HG03103 (cell line): ENCODE measurements around the gene SPTLC3.

Experiments used
- ATAC-seq: cut with Tn5 transposase; IDR thresholded peaks from one replicate; pipeline ENCODE4 v1.9.1; 2021; ENCODE audit warnings: low read depth; ENCODE audit not compliant: unreplicated experiment

SPTLC3 gene

GRCh38 chr20:13173201-13173600 is 164.4 kb downstream of the SPTLC3 start:
- no peak for ATAC-seq

- peak; percentile 88 for ATAC-seq
Measured at GRCh38 chr20:13174402-13174801, 165.6 kb downstream of the SPTLC3 start.

GRCh38 chr20:13180986-13181889 is 172.5 kb downstream of the SPTLC3 start:
- ATAC-seq, result no peak

GRCh38 chr20:13183005-13183404 is 174.2 kb downstream of the SPTLC3 start:
- ATAC-seq, result no peak

GRCh38 chr20:13186043-13186774 is 177.4 kb downstream of the SPTLC3 start:
- no peak for ATAC-seq

- no peak for ATAC-seq
Measured at GRCh38 chr20:13187899-13188298, 179.1 kb downstream of the SPTLC3 start.

GRCh38 chr20:13199279-13199678 is 190.5 kb downstream of the SPTLC3 start:
- no peak for ATAC-seq

DNA sequence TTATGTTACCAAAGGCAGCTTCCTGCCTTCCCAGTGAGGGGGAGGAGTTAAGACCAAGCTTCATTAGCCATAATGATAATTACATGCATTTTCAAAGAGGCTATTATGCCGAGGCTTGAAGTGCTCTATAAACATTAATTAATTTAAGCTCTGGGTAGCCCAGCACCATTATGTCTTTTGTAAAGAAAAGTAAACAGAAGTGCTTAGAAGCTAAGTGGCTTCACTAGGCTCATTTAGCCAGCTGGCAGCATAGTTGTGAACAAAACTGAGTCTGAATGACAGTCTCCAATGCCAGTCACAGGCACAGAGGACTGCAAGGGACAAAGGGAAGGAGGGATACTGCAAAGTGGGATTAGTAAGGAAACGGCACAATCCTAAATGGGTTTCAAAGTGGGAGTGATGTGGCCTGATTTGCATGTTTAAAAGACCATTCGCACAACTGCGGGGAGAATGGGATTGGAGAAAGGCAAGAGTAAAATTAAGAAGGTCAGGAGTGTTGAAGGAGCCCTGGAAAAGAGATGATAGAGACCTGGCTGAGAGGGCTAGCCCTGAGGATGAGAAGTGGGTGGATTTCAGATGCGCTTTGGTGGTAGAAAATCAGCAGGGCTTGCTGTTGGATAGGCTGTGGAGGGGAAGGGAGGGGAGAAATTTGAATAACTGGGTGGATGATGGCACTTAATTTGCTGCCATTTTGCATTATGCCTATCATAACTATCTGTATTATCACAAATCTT is 192.2 kb downstream of the SPTLC3 start:
- no peak for ATAC-seq

DNA sequence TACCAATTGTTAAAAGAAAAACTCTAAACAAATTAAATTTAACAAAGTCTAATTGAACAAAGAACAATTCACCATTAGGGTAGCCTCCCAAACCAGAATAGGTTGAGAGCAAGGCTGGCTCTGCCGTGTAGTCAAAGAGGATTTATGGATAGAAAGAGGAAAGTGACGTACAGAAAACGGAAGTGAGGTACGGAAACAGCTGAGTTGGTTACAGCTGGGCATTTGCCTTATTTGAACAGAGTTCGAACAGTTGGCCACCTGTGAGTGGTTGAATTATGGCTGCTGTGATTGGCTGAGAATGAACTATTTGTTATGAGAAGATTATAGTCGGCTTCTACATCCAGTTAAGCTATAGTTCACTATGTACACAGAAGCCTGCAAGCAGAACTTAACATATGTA is 193.8 kb downstream of the SPTLC3 start:
- no peak for ATAC-seq

DNA sequence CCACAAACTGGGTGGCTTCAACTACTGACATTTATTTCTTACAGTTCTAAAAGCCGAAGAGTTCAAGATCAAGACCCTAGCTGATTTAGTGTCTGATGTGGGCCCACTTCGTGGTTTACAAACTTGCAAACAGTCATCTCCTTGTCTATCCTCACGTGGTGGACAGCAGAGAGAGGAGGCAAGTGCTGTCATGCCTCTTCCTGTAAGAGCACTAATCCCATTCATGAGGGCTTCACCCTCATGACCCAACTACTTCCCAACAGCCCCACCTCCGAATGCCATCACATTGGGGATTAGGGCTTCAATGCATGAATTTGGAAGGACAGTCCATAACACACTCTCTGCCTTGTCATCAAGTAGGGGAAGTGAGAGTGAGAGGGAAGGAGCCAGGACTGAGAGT is 196.7 kb downstream of the SPTLC3 start:
- ATAC-seq, result no peak

DNA sequence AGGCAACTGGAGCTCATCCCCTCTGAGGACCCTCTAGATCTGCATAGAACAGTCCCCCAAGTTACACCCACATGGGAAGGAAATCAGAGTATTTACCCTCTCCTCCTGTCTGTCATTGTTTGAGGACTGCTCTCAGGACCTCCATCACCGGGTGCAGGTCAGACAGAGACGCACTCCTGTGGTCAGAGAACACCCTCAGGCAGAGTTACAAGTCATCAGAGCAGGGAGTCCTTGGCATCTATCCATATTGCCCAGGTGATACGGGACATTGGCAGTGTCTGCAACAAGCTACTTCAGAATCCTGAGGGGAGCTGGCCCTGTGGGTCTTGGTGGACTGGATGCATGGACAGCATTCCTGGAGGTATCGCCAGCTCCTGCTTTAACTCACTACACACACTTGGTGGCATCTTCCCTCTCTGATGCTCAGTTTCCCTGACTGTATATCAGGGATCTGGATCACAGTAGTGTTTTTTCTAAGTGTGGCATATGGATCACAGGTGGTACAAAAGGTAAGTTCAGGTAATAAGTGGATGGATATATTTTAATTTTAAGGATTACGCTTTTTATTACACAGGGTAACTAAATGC is 197.2 kb downstream of the SPTLC3 start:
- ATAC-seq, result no peak

- ATAC-seq, result no peak
Measured at GRCh38 chr20:13207016-13207415, 198.2 kb downstream of the SPTLC3 start.

GRCh38 chr20:13211956-13212618 is 203.3 kb downstream of the SPTLC3 start:
- ATAC-seq, result no peak

GRCh38 chr20:13212750-13213149 is 204.0 kb downstream of the SPTLC3 start:
- no peak for ATAC-seq

GRCh38 chr20:13213335-13213734 is 204.6 kb downstream of the SPTLC3 start:
- ATAC-seq, result no peak

DNA sequence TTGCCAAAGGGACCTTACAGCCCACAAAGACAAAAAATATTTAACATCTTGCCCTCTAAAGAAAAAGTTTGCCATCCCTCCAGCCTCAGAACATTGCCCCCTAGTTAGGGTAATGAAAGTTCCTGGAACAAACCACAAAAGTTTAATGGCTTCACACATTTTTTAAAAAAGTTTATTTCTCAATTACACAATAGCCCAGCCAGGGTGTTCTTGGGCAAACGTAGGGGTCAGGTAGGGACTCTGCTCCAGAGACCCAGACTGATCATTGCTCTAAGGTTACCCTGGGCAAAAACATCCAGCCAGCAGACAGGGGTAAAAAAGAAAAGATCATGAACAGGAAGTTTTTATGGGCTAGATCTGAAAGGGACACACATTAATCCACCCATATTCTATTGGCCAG is 207.8 kb downstream of the SPTLC3 start:
- ATAC-seq, result no peak
